Transverse colon (tissue), 4 donors: ENCODE data around the gene SDK1. TPM values are rescaled to one million over a fixed set of nuclear protein-coding genes. Genes with fewer than 3 reads are reported as not detected.

Experiments used
- DNase-seq: peaks from one replicate; pipeline ENCODE4 v3.0.0-alpha.2; 2019
- H3K27ac ChIP-seq, 4 donors: fragments of 200-600 bp; sonication (generic); 2 replicates each; pipeline ENCODE4 v1.5.1; 2016 to 2018; ENCODE audit warnings: inconsistent platforms in 4 of 4
- H3K27me3 ChIP-seq: fragments of 200-600 bp; sonication (generic); 2 replicates; pipeline ENCODE4 v1.5.1; 2017; ENCODE audit warnings: inconsistent platforms
- H3K36me3 ChIP-seq, 4 donors: fragments of 200-600 bp; sonication (generic); 2 replicates each; pipeline ENCODE4 v1.5.1; 2017 to 2019; ENCODE audit warnings: inconsistent platforms in 4 of 4
- H3K4me1 ChIP-seq, 4 donors: fragments of 200-600 bp; sonication (generic); 2 replicates each; pipeline ENCODE4 v1.5.1; 2017 to 2020; ENCODE audit warnings: inconsistent platforms in 4 of 4
- H3K4me3 ChIP-seq, 4 donors: fragments of 200-600 bp; sonication (generic); 1 replicate in 1 of 4; 2 replicates in 3 of 4; pipeline versions ENCODE4 v1.5.1 to v1.6.1; 2017 to 2019; ENCODE audit warnings: inconsistent platforms in 4 of 4
- H3K9me3 ChIP-seq, 2 donors: fragments of 200-600 bp; sonication (generic); 2 replicates each; pipeline ENCODE4 v1.5.1; 2017 to 2019; ENCODE audit warnings: inconsistent platforms in 2 of 2
- EP300 ChIP-seq: sonication (generic); formaldehyde crosslinking; IDR thresholded peaks from one replicate; pipeline ENCODE4 v1.6.1; 2017; ENCODE audit warnings: antibody characterized with exemption, low read depth
- POLR2A ChIP-seq: fragments of 450-650 bp; IDR thresholded peaks from one replicate; pipeline ENCODE4 v1.6.1; 2016; ENCODE audit warnings: antibody characterized with exemption, mild to moderate bottlenecking, moderate library complexity
- POLR2AphosphoS5 ChIP-seq, 3 donors: sonication (generic); formaldehyde crosslinking; IDR thresholded peaks; one replicate each; pipeline ENCODE4 v1.6.1; 2016; ENCODE audit warnings: antibody characterized with exemption in 3 of 3
- WGBS, 2 donors: methylation state at CpG; one replicate each; pipeline ENCODE4 v1.1.5; 2018; ENCODE audit warnings: low coverage in 1 of 2; 5-methylcytosine and 5-hydroxymethylcytosine counted together
- in situ Hi-C, 4 donors: fragments of 200-750 bp; cut with MboI; loops; one replicate each; pipeline versions ENCODE4 v1.15.0 to v1.15.1; 2017; ENCODE audit warnings: low sequenced_read_pairs in 3 of 4, low pct_ligation_motif_present in 1 of 4, low pct_unique_long_range_greater_than_20kb in 1 of 4
- intact Hi-C: fragments of 100-400 bp; cut with DNase I; formaldehyde crosslinking; loops from one replicate; pipeline ENCODE4 v1.15.1; 2023; ENCODE audit warnings: low total_unique reads
- total RNA-seq, 4 donors: library from RNA; depleted of rRNA; stranded (reverse); fragments of >200 nt; gene quantifications; one replicate each; pipeline ENCODE4 v1.1.0, GENCODE V29; 2016
- TF ChIP-seq, protein P1 (sequence below), 5 experiments: fragments of 200-600 bp in 3 of 5; fragments of 450-650 bp in 2 of 5; sonication (generic) in 3 of 5; IDR thresholded peaks; 1 replicate in 2 of 5; 2 replicates in 3 of 5; pipeline ENCODE4 v1.5.1; 2016 to 2017; ENCODE audit warnings: antibody characterized with exemption in 5 of 5, inconsistent platforms in 3 of 5, mild to moderate bottlenecking in 2 of 5, moderate library complexity in 1 of 5

SDK1 gene
- total RNA-seq, 4 donors from 2014 or later, result 4.0 to 8.6 (median 5.4) TPM

DNA sequence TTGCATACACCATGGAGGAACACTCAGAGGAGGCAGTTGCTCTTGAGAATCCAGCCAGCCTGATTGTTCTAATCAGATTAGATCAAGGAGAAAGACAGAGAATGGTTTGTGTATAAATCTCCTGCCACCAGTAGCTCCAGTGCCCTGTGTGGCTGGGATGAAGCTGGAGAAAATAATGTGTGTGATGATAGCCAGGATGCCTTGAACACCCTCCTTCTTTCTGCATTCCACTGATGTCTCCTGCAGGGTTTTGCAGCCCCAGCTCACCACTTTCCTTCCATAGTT is 766.4 kb downstream of the SDK1 start:
- H3K27ac ChIP-seq, result no peak overlapping the region

DNA sequence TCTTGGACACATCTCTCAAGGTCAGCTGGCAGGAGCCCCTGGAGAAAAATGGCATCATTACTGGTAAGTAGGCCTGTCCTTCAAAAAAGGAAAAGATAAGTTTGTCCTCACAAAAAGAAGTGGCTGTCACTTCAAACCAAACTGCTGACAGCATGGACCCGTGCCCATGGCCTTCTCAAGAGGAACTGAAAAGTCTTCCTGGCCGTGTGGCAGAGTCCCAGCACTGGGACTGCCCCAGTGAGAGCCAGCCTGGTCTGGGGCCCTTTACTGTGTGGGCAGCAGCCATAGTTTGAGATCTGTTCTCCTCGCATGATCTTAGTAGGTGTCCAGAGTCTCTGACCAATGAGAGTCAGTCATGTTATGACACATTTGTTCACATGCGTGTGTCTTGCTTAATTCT is 766.8 kb downstream of the SDK1 start:
- TF ChIP-seq POLR2AphosphoS5 (IDR thresholded peaks at IDR 0.05), result no peak
- no peak for TF ChIP-seq POLR2A
- Histone ChIP-seq H3K36me3 (no peaks in the 10 kb centered on the region), H3K27me3 (no peaks in the 10 kb centered on the region), H3K27ac (no peak overlapping the region), H3K4me1 (no peaks in the 10 kb centered on the region), H3K9me3 (no peaks in the 10 kb centered on the region), H3K4me3 (no peak overlapping the region)
- no peak for DNase-seq
- intact Hi-C loops (no loop called here), in situ Hi-C loops (no loop called here)
- WGBS, 2 donors, result 75% methylated on average over 4 of the region's 4 CpGs; no CpG with 5 or more reads in 1 of the 2 donors

More for the DNA sequence above, 766.4 kb downstream of the SDK1 start:
- Histone ChIP-seq H3K4me3 (no peak overlapping the region), H3K27me3 (no peaks in the 10 kb centered on the region), H3K4me1 (no peaks in the 10 kb centered on the region), H3K9me3 (peaks cover 0 to 1% of the 10 kb centered on the region in 2 donors), H3K36me3 (no peaks in the 10 kb centered on the region)
- in situ Hi-C loops (no loop called here), intact Hi-C loops (no loop called here)
- TF ChIP-seq POLR2AphosphoS5 (IDR thresholded peaks at IDR 0.05) (no peak), EP300 (no peak), POLR2A (no peak)
- TF ChIP-seq, protein P1, sequence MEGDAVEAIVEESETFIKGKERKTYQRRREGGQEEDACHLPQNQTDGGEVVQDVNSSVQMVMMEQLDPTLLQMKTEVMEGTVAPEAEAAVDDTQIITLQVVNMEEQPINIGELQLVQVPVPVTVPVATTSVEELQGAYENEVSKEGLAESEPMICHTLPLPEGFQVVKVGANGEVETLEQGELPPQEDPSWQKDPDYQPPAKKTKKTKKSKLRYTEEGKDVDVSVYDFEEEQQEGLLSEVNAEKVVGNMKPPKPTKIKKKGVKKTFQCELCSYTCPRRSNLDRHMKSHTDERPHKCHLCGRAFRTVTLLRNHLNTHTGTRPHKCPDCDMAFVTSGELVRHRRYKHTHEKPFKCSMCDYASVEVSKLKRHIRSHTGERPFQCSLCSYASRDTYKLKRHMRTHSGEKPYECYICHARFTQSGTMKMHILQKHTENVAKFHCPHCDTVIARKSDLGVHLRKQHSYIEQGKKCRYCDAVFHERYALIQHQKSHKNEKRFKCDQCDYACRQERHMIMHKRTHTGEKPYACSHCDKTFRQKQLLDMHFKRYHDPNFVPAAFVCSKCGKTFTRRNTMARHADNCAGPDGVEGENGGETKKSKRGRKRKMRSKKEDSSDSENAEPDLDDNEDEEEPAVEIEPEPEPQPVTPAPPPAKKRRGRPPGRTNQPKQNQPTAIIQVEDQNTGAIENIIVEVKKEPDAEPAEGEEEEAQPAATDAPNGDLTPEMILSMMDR (IDR thresholded peaks at IDR 0.05), result no peak
- DNase-seq, result no peak

GRCh38 chr7:4068286-4068685 is 767.2 kb downstream of the SDK1 start:
- in situ Hi-C loops (no loop called here), intact Hi-C loops (no loop called here)
- Histone ChIP-seq H3K9me3 (no peaks in the 10 kb centered on the region), H3K27me3 (no peaks in the 10 kb centered on the region), H3K36me3 (no peaks in the 10 kb centered on the region), H3K4me1 (no peaks in the 10 kb centered on the region), H3K4me3 (no peak overlapping the region), H3K27ac (no peak overlapping the region)
- no peak for TF ChIP-seq POLR2AphosphoS5 (IDR thresholded peaks at IDR 0.05)
- no peak for TF ChIP-seq POLR2A
- TF ChIP-seq EP300, result no peak
- TF ChIP-seq, protein P1 (IDR thresholded peaks at IDR 0.05), result no peak
- 89% methylated on average over 7 of the region's 7 CpGs; no CpG with 5 or more reads in 1 of the 2 donors for WGBS, 2 donors
- no peak for DNase-seq

DNA sequence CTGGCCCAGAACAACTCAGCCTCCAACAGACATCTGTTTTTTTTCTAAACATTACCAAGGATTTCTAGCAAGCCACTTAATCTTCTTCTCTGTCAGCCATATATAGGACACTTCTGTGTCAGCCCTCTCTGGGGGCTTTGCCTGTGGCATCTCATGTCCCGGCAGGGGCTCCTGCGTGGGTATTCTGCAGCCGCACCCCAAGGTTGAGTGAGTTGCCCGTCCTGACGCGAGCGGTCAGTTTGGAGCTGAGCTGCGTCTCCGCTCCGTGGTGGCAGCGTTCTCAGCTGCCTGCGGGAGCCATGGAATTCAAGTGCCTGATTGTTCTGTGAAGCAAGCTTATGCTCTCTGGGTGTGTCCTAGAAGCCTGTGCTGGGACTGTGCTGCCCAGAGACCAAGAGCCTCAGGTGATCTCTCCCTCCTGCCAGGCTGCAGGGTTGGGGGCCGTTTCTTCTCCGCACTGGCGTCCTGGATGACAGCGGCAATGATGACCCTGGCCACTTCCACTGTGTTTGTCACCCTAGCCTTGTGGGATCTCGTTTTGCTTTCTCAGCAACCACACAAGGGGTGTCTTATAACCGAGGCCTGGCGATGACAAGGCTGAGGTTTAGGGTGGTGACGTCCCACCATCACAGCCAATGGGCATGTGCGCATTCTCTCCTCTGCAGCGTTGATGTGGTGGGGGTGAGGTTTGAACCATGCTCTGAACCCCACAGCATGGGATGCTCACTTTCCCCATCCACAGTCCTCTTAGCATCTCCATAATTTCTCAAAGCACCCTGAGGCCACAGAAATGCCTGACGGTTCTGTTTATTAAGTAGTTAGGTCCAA is 768.4 kb downstream of the SDK1 start:
- no peak for DNase-seq
- no peaks in the 10 kb centered on the region for H3K9me3 ChIP-seq
- no peak overlapping the region for H3K4me3 ChIP-seq
- TF ChIP-seq POLR2A (no peak), EP300 (no peak), POLR2AphosphoS5 (IDR thresholded peaks at IDR 0.05) (no peak)
- TF ChIP-seq, protein P1 (IDR thresholded peaks at IDR 0.05), result no peak
- intact Hi-C loops (loop anchor here (10.0 kb wide), 1 partner anchor 345 kb away; no protein-coding TSS in a partner anchor), in situ Hi-C loops (no loop called here)
- H3K27me3 ChIP-seq, result no peaks in the 10 kb centered on the region
- H3K4me1 ChIP-seq, result no peaks in the 10 kb centered on the region
- H3K27ac ChIP-seq, result no peak overlapping the region
- 80 to 92% methylated on average over 2 to 23 of the region's 23 CpGs for WGBS, 2 donors
- no peaks in the 10 kb centered on the region for H3K36me3 ChIP-seq
